HUES48 (cell line): ENCODE results near the gene TTLL5.

Experiments
- H3K27ac ChIP-seq: one replicate; pipeline ENCODE4 v1.7.0; 2013; ENCODE audit warnings: low read depth, low read length, inconsistent platforms
- H3K27me3 ChIP-seq: 2 replicates; pipeline ENCODE4 v1.6.1; 2013; ENCODE audit warnings: mild to moderate bottlenecking, low read length; ENCODE audit not compliant: control insufficient read depth, insufficient read depth
- H3K36me3 ChIP-seq: 2 replicates; pipeline ENCODE4 v1.6.1; 2013; ENCODE audit warnings: low read length; ENCODE audit not compliant: control insufficient read depth, insufficient read depth
- H3K4me1 ChIP-seq: 2 replicates; pipeline ENCODE4 v1.6.1; 2013; ENCODE audit warnings: mild to moderate bottlenecking, low read length; ENCODE audit not compliant: control insufficient read depth, insufficient read depth
- H3K4me3 ChIP-seq: 2 replicates; pipeline ENCODE4 v1.5.1; 2013; ENCODE audit warnings: mild to moderate bottlenecking, low read depth, low read length
- H3K9ac ChIP-seq: 2 replicates; pipeline ENCODE4 v1.6.1; 2013; ENCODE audit warnings: mild to moderate bottlenecking, low read depth, low read length, moderate library complexity
- H3K9me3 ChIP-seq: 2 replicates; pipeline ENCODE4 v1.6.1; 2013; ENCODE audit warnings: low read length; ENCODE audit not compliant: control insufficient read depth, insufficient read depth

Gene TTLL5

GRCh38 chr14:75849300-75849895 is 188.4 kb downstream of the TTLL5 start:
- no peak overlapping the region for H3K4me3 ChIP-seq
- no peaks in the 10 kb centered on the region for H3K9me3 ChIP-seq
- H3K9ac ChIP-seq = no peak overlapping the region
- peaks cover 11% of the 10 kb centered on the region for H3K4me1 ChIP-seq
- H3K27me3 ChIP-seq = no peaks in the 10 kb centered on the region
- no peak overlapping the region for H3K27ac ChIP-seq
- H3K36me3 ChIP-seq = no peaks in the 10 kb centered on the region

GRCh38 chr14:75851574-75851866 is 190.5 kb downstream of the TTLL5 start:
- H3K9me3 ChIP-seq = no peaks in the 10 kb centered on the region

GRCh38 chr14:75854111-75854799 is 193.2 kb downstream of the TTLL5 start:
- H3K9ac ChIP-seq = no peak overlapping the region
- no peaks in the 10 kb centered on the region for H3K9me3 ChIP-seq
- H3K27me3 ChIP-seq = no peaks in the 10 kb centered on the region
- 0 out of 2 replicates have a peak, but pooled peaks cover 4% of the 10 kb centered on the region for H3K36me3 ChIP-seq
- H3K4me1 ChIP-seq = peaks cover 13% of the 10 kb centered on the region
- H3K27ac ChIP-seq = no peak overlapping the region
- no peak overlapping the region for H3K4me3 ChIP-seq

More at GRCh38 chr14:75851574-75851866, 190.5 kb downstream of the TTLL5 start:
- no peak overlapping the region for H3K4me3 ChIP-seq
- H3K4me1 ChIP-seq = peaks cover 13% of the 10 kb centered on the region
- 0 out of 2 replicates have a peak, but pooled peaks cover 4% of the 10 kb centered on the region for H3K36me3 ChIP-seq
- H3K27me3 ChIP-seq = no peaks in the 10 kb centered on the region
- H3K9ac ChIP-seq = no peak overlapping the region
- no peak overlapping the region for H3K27ac ChIP-seq

GRCh38 chr14:75857199-75857598 is 196.2 kb downstream of the TTLL5 start:
- no peak overlapping the region for H3K27ac ChIP-seq
- no peaks in the 10 kb centered on the region for H3K9me3 ChIP-seq
- H3K4me3 ChIP-seq = no peak overlapping the region
- H3K9ac ChIP-seq = no peak overlapping the region
- peaks cover 31% of the 10 kb centered on the region for H3K4me1 ChIP-seq
- peaks cover 20% of the 10 kb centered on the region for H3K27me3 ChIP-seq
- H3K36me3 ChIP-seq = 0 out of 2 replicates have a peak, but pooled peaks cover 4% of the 10 kb centered on the region

GRCh38 chr14:75858362-75858761 is 197.3 kb downstream of the TTLL5 start:
- 0 out of 2 replicates have a peak, but pooled peaks cover 4% of the 10 kb centered on the region for H3K36me3 ChIP-seq
- peaks cover 35% of the 10 kb centered on the region for H3K4me1 ChIP-seq
- H3K27me3 ChIP-seq = peaks cover 32% of the 10 kb centered on the region
- H3K9me3 ChIP-seq = no peaks in the 10 kb centered on the region
- H3K27ac ChIP-seq = no peak overlapping the region
- no peak overlapping the region for H3K4me3 ChIP-seq
- no peak overlapping the region for H3K9ac ChIP-seq

GRCh38 chr14:75859746-75860145 is 198.7 kb downstream of the TTLL5 start:
- Histone ChIP-seq H3K4me3 (no peak overlapping the region), H3K9me3 (no peaks in the 10 kb centered on the region), H3K9ac (no peak overlapping the region), H3K4me1 (peaks cover 40% of the 10 kb centered on the region), H3K36me3 (0 out of 2 replicates have a peak, but pooled peaks cover 4% of the 10 kb centered on the region), H3K27me3 (peaks cover 32% of the 10 kb centered on the region), H3K27ac (no peak overlapping the region)

GRCh38 chr14:75860561-75861160 is 199.6 kb downstream of the TTLL5 start:
- H3K9ac ChIP-seq = no peak overlapping the region
- H3K4me3 ChIP-seq = peak overlapping the region; percentile 25; the same call in 1 of the 2 replicates
- H3K4me1 ChIP-seq = peaks cover 33% of the 10 kb centered on the region
- H3K9me3 ChIP-seq = no peaks in the 10 kb centered on the region
- H3K27me3 ChIP-seq = peaks cover 32% of the 10 kb centered on the region
- H3K36me3 ChIP-seq = 0 out of 2 replicates have a peak, but pooled peaks cover under 1% of the 10 kb centered on the region
- peak overlapping the region; percentile 75 for H3K27ac ChIP-seq

GRCh38 chr14:75861161-75861621 is 200.1 kb downstream of the TTLL5 start:
- H3K36me3 ChIP-seq = no peaks in the 10 kb centered on the region
- no peaks in the 10 kb centered on the region for H3K9me3 ChIP-seq
- H3K27ac ChIP-seq = peak overlapping the region; percentile 75
- H3K27me3 ChIP-seq = peaks cover 32% of the 10 kb centered on the region
- peak overlapping the region; percentile 25; the same call in 1 of the 2 replicates for H3K4me3 ChIP-seq
- peaks cover 32% of the 10 kb centered on the region for H3K4me1 ChIP-seq
- no peak overlapping the region for H3K9ac ChIP-seq

- Histone ChIP-seq H3K4me1 (peaks cover 49% of the 10 kb centered on the region), H3K27ac (no peak overlapping the region), H3K4me3 (no peak overlapping the region), H3K9ac (no peak overlapping the region), H3K36me3 (no peaks in the 10 kb centered on the region), H3K27me3 (peaks cover 32% of the 10 kb centered on the region), H3K9me3 (no peaks in the 10 kb centered on the region)
These were observed 202.2 kb downstream of the TTLL5 start for GRCh38 chr14:75863221-75863620.

- no peak overlapping the region for H3K27ac ChIP-seq
- no peak overlapping the region for H3K4me3 ChIP-seq
- no peaks in the 10 kb centered on the region for H3K36me3 ChIP-seq
- peaks cover 55% of the 10 kb centered on the region for H3K4me1 ChIP-seq
- no peak overlapping the region for H3K9ac ChIP-seq
- no peaks in the 10 kb centered on the region for H3K9me3 ChIP-seq
- peaks cover 32% of the 10 kb centered on the region for H3K27me3 ChIP-seq
These were observed 203.3 kb downstream of the TTLL5 start for GRCh38 chr14:75864352-75864751.

GRCh38 chr14:75865531-75865930 is 204.5 kb downstream of the TTLL5 start:
- peaks cover 47% of the 10 kb centered on the region for H3K4me1 ChIP-seq
- no peak overlapping the region for H3K4me3 ChIP-seq
- H3K27ac ChIP-seq = no peak overlapping the region
- H3K9me3 ChIP-seq = no peaks in the 10 kb centered on the region
- H3K9ac ChIP-seq = no peak overlapping the region
- H3K27me3 ChIP-seq = peaks cover 21% of the 10 kb centered on the region
- no peaks in the 10 kb centered on the region for H3K36me3 ChIP-seq
